NK-92 treated with Interleukin-12 subunit alpha and Interleukin-12 subunit beta, amount 100 ng/mL, for 24 hours (cell line): ENCODE measurements around the gene COX4I1.

Experiments used
- DNase-seq: peaks from one replicate; lab custom pipeline; 2025; lab: John Stamatoyannopoulos, UW

COX4I1 gene

DNA sequence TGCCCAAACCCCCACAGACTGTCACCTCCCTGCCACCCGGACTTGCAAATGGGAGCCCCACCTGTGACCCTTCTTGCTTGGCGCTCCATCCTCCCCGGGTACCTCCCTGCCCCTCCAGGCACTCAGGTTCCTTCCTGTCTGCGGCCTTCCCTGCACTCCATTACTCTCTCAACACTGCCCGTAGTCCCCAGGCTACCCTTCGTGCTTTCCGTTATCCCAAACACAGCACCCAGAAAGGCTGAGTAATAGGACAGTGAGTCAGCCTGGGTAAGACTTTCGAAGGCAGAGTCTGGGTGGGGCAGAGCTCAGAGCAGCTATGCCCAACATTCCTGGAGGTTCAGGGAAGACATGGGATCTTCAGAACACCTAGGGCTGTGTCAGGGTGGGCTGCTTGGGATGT lies 32.0 kb upstream of the COX4I1 start:
- no peak for DNase-seq

DNA sequence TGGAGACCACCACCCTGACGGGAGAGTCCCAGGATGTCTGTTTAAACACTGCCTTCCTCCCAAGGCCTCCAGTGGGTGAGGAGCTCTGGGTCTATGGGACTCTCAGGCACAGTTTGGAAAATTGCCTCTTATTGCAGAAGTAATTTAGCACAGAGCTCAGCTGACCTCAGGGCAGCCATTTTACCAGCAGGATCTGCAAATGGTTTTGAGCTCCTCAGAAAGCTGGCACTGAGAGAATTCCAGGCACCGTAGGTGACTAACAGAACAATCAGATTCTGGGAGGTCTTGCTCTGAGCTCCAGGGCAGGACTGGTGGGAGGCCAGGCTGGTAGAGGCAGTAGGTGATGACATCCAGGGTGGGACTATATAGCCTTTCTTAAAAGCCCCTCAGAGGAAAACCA lies 31.3 kb upstream of the COX4I1 start:
- DNase-seq = no peak

DNA sequence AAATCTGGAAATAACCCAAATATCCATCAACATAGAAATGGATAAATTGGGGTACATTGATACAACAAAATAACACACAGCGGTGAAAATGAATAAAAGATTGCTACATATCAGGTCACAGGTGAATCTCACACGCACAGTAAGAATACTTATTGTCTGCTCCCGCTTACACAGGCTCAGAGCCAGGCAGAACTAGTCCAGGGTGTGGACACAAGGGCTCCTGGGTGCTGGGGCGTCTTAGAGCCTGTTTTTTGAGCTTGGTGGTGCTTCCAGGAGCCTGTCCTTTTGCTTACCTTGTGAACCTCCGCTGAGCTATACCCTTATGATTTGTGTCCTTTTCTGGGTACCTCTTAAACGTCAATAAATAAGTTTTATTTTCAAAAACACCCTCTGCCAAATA lies 28.8 kb upstream of the COX4I1 start:
- DNase-seq = no peak

DNA sequence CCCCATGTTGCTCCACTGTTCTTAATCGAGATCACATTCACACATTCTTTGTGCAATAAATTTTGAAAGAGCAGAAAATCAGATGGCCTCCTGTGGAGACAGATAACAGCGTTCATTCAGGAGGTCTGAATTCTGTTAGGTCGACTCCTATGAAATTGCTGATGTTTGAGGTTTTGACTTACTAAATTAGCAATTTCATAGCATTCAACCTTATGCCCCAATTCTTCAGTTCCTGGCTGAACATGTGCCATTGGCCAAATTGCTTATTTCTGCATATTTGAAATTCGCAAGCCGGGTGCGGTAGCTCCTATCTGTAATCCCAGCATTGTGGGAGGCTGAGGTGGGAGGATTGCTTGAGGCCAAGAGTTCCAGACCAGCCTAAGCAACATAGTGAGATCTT lies 26.5 kb upstream of the COX4I1 start:
- no peak for DNase-seq

DNA sequence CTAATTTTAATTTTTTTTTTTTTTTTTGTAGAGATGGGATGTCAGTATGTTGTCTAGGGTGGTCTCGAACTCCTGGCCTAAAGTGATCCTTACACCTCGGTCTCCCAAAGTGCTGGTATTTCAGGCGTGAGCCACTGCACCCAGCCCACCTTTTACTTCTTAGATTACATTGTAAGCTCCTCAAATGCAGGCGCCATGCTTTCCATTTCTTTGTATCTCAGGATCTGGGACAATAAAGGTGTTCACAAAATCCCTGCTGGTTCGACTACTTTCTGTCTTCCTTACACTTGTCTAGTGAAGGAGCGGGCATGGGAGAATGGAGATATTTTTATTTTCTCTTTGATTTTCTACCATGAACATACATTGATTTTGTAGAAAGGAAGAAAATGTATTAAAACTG lies 25.4 kb upstream of the COX4I1 start:
- DNase-seq = no peak

DNA sequence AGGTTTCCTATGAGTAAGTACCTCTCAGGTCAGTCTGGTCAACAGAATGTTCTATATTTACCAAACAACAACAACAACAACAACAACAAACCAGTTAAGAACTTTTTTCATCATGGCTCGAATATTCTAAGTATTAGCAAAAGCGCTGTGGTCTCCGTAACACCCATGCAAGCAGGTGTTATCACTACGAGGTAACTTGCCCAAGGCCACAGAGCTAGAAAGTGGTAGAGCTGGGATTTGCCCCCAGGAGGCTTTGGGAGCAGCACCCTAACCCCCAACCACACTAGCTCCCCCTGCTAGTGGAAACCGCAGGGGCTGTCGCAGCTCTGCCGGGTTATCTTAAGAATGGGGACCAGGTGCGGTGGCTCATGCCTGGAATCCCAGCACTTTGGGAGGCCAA lies 24.7 kb upstream of the COX4I1 start:
- DNase-seq = no peak

DNA sequence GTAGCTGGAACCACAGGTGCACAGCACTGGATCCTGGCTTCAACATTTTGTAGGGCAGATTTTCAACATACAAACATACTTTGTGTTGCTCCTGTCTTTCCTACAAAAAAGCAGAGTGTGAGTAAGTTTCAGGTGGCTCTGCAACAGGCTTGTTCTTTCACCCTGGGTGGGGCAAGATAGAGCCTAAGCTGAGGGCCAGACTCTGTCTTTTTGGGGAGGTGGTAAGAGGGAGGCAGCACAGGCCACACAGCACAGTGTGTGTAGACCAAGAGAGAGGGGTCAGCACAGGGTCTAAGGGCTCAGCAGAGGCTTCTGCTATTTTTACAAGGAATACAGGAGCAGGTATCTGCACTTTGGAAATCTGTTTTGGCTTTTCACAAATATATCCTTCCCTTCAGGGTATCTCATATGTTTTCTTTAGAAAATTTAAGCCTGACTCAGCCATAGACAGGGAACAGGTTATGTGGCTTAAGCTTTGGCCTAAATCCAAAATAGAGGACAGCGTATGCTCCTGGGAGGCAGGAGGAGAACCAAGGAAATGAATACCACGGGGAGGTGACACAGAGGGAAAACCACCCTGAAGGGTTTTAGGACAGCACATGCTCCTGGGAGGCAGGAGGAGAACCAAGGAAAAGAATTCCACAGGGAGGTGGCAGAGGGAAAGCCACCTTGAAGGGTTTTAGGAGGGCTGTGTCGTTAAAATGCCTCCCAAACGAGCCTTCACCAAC lies 21.7 kb upstream of the COX4I1 start:
- DNase-seq = no peak

DNA sequence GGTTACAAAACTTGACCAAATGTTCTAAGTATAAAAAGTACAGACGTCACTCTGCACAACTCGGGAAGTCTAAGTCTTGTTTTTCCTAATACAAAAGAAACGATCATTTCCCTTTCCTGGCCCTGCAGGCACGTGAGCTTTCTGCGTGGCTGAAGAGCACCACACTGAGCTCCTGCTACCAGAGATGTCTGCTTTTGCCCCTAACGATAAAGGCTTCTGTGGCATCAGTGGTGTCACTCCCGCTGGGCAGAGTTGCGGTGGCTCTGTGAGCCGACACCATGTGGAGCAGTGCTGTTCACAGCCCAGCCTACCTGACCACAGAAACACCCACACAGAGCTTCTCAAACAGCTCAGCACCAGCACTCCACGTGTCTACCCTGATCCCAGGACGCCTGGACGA lies 20.6 kb upstream of the COX4I1 start:
- DNase-seq = no peak

DNA sequence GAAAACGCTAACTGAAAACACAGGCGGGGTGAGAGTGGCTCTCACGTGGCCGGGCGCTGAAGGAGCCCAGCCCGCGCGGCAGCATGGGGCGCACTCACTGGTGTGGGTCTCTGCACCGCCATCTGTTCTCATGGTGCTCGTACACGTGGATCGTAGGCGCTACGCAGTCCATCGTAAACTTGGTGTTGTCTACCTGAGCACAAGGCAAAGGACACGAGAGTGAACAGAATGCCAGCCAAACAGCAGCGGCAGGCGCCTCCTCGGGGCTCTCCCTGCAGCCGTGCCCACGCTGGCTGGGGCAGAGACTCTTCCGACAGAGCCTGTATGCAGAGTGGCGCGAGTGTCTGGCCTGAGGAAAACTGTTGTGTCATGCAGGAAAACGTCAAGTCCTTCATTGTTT lies 19.2 kb upstream of the COX4I1 start:
- no peak for DNase-seq

DNA sequence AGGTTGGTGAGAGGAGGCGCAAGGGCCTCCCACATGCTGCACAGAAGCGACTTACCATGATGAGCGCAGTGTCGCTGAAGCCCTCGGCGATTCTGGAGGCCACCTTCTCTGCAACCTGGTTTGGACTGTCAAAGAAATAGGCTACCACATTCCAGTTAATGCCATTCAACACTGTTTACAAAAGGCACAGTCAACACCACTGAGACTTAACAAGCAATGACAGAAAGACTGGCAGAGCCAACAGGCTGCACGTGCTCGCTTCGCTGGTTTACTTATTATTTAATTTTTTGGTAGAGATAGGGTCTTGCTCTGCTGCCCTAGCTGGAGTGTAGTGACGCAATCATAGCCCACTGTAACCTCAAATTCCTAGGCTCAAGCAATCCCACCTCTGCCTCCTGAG lies 18.3 kb upstream of the COX4I1 start:
- DNase-seq = no peak

DNA sequence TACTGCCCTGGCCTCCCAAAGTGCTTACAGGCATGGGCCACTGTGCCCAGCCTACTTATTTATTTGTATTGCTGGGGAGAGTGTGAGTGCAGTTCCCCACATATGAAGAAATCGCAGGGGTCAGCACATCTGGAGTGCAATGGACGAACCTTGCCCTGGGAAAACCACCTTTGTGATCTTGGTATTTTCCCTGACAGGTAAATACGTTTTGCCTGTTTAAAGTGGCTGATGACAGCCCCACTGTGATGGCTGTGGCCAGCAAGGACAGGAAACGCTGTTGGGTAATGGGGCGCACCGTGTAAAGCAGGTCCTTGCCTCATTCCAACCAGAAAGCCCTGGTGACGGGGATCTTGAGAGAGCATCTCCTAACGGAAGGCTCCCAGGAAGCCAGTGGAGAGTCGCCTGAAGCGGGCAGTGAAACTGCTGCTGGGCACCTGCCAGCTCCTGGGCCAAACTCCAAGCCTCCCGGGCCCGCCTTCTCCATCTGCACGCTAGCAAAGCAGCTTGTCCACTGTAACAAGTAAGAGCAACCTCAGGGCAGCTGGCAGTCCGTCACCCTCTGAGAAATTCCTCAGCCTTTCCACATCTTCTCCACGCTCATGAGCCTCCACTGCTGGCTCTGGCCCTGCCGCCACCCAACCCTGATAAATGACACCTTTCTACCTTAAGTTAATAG lies 17.7 kb upstream of the COX4I1 start:
- no peak for DNase-seq

DNA sequence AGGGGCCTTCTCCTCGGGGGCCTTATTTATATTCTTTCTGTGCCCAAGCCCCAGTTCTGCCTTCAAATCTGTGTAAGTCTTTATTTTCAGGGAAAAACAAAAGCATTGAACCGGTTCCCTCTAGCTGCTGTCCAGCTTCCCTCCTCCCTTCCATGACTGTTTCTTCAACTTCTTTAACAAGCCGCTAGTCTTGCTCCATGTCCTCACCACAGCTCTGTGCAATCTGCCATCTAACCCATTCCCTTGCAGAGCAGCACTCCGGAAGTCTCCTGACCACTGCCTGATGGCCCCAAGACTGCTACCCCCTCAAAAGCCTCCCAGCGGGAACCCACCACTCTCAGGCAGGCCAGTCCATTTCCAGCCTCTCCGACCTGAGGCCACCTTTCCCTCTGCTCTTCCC lies 17.0 kb upstream of the COX4I1 start:
- no peak for DNase-seq

DNA sequence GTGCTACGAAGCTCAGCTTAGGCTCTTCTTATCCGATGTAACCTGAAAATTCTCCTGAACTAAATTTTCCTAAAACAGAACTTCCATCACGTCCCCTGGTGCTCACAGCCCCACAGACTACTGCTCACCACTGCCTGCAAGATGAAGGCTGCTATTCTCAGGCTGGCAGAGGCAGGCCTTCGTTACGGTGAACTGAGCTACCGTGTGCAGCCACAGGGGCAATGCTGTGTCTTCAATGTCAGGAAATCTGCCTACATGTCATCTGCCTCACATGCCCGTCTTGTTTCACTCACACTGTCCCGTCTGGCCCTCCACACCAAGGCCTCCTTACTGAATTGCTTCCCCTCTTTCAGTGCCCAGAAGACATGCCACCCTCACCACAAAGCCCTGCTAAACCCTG lies 16.1 kb upstream of the COX4I1 start:
- no peak for DNase-seq

DNA sequence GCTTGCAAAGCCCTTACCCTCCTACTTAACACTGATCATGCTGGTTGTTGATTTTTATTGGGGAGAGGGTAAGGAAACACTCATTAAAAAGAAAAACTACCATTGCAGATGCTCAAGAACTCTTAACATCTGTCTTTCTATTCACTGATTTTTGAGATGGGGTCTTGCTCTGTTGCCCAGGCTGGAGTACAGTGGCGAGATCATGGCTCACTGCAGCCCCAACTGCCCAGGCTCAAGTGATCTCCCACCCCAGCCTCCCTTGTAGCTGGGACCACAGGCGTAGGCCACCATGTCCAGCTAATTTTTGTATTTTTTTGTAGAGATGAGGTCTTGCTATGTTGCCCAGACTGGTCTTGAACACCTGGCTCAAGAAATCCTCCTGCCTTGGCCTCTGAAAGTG lies 14.7 kb upstream of the COX4I1 start:
- DNase-seq = no peak

DNA sequence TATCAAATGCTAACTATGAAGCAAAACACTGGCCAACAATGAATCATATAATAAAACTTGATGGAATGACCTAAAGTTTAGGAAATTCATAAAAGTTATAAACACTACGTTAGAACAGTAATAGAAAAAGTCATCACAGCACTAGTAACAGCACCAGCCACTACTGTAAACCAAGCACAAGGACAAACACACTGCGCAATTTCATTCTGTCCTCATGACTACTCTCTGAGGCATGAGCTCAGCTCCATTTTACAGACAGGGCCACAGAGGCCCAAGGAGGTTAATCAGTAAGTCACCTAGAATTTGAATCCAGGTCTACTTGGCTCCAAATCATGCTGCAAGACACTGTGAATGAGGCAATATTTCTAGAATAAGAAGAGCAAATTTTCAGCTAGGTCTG lies 13.6 kb upstream of the COX4I1 start:
- DNase-seq = no peak

DNA sequence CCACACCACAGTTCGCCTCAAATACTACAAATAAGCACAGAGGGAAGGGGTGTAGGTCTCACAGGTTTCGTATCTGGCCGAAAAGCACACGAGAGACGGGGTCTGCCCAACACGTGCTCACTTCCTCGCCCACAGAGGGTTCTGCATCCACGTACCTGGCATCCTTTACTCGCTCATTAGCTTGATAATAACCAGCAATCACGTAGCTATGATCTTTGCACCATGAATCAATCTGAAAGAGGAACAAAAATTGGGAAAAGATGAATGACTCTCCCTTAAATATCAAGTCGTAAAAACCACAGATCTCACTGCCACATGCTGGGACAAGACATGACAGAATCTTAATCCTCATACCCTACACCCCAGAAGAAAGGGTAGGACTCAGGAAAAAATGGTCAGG lies 10.7 kb upstream of the COX4I1 start:
- DNase-seq = no peak

DNA sequence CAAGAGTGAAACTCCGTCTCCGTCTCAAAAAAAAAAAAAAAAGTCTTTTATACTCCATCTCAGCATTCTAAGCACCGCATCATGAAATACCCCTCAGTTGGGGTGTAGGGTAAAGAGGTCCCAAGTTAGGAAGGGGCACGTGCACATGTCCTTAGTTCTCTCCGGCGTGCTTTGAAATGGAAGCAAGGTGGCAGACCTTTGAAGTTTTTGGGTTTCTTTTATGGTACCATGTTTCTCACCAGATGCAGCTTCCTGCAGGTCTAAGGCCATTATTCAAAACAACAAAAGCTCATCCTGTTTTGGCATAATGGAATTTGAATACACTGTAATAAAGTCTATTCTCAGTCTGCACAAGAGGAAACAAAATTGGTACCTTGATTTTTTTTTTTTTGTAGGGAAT lies 9.7 kb upstream of the COX4I1 start:
- no peak for DNase-seq

DNA sequence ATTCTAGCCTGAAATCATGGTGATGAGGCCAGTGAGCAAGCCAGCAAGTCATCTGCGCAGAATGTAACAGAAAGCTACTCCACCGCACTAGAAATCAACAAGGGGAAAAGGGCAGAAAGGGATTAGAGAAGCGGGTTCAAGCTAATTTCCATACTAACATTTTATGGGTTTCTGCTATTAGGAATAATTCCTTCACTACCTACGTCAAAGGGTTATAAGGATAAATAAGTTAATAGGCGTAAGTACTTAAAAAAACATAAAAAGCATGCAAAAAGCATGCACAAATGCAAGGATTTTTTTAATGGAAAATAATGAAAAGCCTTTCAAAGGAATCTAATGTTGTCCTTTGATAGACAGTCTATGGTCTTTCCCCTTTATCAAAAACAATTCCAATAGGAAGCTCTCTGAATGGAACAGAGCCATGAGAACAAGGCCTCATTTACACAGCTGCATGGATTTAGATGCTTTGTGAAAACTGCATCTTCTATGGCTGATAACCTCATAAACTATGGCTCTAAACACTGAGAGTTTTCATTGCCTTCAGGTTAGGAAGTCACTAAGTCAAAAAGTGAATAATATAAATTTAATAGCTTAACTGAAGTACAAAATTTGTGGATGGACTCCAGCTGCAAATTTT lies 5.7 kb upstream of the COX4I1 start:
- no peak for DNase-seq

DNA sequence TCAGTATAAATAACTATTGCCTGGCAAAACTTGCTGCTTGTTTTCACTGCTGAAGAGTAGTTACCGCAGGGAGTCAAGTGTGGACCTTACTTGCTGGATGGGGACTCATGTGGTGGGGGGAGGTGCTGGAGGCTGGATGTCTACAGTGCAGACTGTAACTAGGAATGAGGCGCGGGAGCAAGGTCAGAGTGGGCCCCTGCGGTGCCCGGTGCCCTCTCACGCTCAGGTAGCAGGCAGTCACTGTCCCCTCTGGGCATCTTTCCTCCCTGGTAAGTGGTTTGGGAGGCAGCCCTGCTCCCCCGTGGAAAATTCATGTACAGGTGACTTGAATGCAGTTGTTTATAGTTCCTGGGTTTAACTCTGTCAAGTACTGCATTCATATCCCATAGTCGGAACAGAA lies 4.8 kb upstream of the COX4I1 start:
- DNase-seq = no peak

DNA sequence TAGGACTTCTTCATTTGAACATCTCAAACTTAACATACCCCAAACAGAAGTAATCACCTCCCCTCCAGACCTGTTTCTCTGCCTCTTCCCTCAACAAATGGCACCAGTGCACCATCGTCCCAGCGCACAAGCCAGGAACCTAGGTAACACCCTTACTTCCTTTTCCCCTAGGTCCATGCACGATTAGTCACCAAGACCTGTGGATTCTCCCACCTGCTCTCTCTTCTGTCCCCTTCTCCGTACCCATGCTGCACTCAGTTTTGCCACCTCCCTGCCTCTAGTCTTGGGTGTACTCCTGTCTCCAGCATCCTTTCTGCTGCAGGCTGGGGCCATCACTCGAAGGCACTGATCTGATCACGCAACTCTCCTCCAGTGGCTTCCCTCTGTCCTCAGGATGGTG lies 3.3 kb upstream of the COX4I1 start:
- no peak for DNase-seq

DNA sequence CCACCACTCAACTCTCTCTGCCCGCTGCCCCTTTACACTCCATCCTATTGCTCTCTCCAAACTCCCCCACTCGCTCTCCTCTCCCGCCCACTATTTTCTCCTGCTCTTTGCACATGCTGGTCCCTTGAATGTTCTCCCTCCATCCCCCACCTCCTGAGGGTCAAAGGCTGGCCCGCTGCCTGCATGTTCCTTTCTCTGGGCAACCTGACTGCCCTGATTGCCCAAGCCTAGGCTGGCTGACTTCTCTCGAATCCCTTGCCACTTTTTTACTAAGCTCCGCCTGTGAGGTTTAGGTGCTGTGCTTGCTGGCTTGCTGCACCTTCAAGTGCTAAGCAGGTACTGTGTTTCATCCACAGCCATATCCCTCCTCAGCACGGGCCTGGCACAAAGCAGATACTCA lies 2.9 kb upstream of the COX4I1 start:
- no peak for DNase-seq

DNA sequence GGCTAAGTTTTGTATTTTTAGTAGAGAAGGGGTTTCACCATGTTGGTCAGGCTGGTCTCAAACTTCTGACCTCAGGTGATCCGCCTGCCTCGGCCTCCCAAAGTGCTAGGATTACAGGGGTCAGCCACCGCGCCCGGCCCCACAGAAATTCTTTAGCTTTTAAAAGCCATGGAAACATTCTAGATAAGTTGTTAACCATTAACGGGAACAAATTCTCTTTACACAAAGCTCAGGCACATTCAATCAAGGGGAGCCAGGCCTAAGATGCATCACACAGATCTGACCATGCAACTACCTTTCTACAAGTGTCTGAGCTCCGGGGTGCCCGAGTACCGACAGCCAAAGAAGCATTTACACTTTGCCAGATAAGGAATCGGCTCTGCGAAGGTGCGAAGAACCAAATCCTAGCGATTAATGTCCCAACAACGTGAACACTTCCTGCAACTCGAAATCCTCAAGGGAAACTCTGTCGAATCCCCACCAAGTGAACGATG lies 1.2 kb upstream of the COX4I1 start:
- DNase-seq = no peak

DNA sequence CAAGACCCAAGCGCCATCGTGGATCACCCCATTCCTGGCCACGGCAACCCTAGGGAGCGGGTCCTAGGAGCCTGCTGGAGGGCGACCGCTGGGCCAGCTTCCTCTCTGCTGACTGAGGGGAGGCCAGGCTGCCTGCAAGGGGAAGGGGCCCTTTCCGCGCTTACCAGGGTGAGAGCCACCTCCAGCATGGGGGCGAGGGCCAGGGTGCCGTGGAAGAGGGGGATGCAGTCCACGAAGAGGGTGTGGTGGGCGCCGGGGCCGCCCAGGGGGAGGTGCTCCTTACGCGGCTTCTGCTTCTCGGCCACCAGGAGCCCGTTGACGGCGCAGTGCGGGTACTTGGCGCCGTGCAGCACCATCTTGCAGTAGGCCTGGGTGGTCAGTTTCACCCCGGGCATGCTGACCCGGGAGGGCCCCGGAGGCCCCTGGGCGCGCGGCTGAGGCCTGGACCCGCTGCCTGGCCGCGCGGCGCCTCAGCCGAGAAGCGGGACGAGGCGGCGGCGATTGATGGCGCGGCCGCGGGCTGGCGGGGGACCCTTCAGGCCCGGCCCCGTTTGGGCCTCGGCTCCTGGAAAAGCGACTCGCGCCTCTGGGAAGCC lies 496 bp upstream of the COX4I1 start:
- no peak for DNase-seq
